ENCODE data around the gene NGRN. TPM values are rescaled to one million over a fixed set of nuclear protein-coding genes. Genes with fewer than 3 reads are reported as not detected.

Gene NGRN
- total and polyA plus RNA-seq, 7 experiments from 2014 or later: 29.7 to 51.5 (median 48.4) TPM

DNA sequence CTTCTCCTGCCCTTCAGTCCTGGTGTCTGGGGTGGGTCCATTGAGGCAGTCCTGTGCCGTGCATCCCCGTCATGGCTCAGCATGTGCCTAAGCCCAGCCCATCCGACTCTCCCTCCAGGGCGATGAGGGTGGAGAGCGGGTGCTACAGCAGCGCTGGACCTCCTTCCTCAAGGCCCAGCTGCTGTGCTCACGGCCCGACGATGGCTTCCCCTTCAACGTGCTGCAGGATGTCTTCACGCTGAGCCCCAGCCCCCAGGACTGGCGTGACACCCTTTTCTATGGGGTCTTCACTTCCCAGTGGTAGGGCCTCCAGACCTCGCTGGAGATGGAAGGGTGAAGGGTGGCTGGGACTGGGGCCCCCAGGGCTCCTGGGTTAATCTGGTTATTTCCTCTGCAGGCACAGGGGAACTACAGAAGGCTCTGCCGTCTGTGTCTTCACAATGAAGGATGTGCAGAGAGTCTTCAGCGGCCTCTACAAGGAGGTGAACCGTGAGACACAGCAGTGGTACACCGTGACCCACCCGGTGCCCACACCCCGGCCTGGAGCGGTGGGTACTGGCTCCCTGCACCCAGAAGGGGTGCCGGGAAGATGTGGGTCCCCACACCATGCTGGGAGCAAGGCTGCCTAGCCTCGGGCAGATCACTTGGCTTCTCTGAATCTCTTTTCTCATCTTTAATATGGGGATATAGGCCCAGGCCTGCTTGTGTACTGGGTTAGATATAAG lies 41.9 kb upstream of the NGRN start:
- Mint-ChIP-seq H3K4me1 (peaks cover 6 to 10% (median 8%) of the 10 kb centered on the region in 7 donors), H3K36me3 (peaks cover 0 to 13% (median 5%) of the 10 kb centered on the region in 5 donors), H3K4me3 (no peak overlapping the region), H3K9me3 (peaks cover 0 to 1% (median 0%) of the 10 kb centered on the region in 11 donors), H3K27me3 (no peaks in the 10 kb centered on the region), H3K27ac (peak overlapping the region in 1 of 9 donors; percentile 12)
- Histone ChIP-seq H3K36me3 (ENCODE audit: control insufficient read depth in 2 of 3, insufficient read depth in 3 of 3, low read length in 3 of 3) (peaks cover 2 to 50% (median 13%) of the 10 kb centered on the region in 3 experiments), H3K4me3 (ENCODE audit: low read length) (no peak overlapping the region), H3K27me3 (ENCODE audit: control insufficient read depth in 2 of 2, insufficient read depth in 2 of 2, low read length in 2 of 2) (no peaks in the 10 kb centered on the region), H3K4me1 (ENCODE audit: control insufficient read depth in 2 of 2, insufficient read depth in 2 of 2, low read length in 2 of 2) (no peaks in the 10 kb centered on the region), H3K9me3 (ENCODE audit: control insufficient read depth in 2 of 3, low read length in 3 of 3) (no peaks in the 10 kb centered on the region), H3K27ac (ENCODE audit: low read depth, low read length) (no peak overlapping the region)
- intact Hi-C loops (cut with micrococcal nuclease): no loop called here
- DNase-seq (no peak), ATAC-seq (no peak)
- POLR2A ChIA-PET: interaction anchor here (1.1 to 1.8 kb wide), 3 partner anchors 7 to 43 kb away, joined by 3 to 9 read pairs (median 4); partner anchors contain the start of gene SEMA4B
- CTCF ChIA-PET: no interaction called here

DNA sequence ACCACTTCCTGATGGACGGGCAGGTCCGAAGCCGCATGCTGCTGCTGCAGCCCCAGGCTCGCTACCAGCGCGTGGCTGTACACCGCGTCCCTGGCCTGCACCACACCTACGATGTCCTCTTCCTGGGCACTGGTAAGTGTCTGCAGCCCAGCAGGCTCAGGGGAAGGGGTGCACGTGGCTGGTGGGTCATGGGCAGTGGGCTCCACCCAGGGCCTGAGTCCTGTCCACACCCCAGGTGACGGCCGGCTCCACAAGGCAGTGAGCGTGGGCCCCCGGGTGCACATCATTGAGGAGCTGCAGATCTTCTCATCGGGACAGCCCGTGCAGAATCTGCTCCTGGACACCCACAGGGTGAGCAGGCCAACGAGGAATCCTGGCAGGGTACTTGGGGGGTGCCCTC lies 40.4 kb upstream of the NGRN start:
- intact Hi-C loops (cut with micrococcal nuclease): no loop called here
- ChIA-PET POLR2A (interaction anchor here (0.5 to 1.8 kb wide), 3 partner anchors 9 to 24 kb away, joined by 3 to 4 read pairs (median 3); partner anchors contain the start of genes CIB1, GDPGP1 and SEMA4B), CTCF (no interaction called here)
- DNase-seq: no peak
- Histone ChIP-seq H3K27ac (ENCODE audit: low read depth, low read length) (no peak overlapping the region), H3K9me3 (ENCODE audit: control insufficient read depth in 2 of 3, low read length in 3 of 3) (no peaks in the 10 kb centered on the region), H3K27me3 (ENCODE audit: control insufficient read depth in 2 of 2, insufficient read depth in 2 of 2, low read length in 2 of 2) (no peaks in the 10 kb centered on the region), H3K4me1 (ENCODE audit: control insufficient read depth in 2 of 2, insufficient read depth in 2 of 2, low read length in 2 of 2) (peaks cover 6% of the 10 kb centered on the region in 2 donors), H3K4me3 (ENCODE audit: low read length) (no peak overlapping the region), H3K36me3 (ENCODE audit: control insufficient read depth in 2 of 3, insufficient read depth in 3 of 3, low read length in 3 of 3) (peaks cover 13 to 65% (median 15%) of the 10 kb centered on the region in 3 experiments)
- Mint-ChIP-seq H3K36me3 (peaks cover 0 to 26% (median 12%) of the 10 kb centered on the region in 5 donors), H3K4me1 (peaks cover 3 to 16% (median 12%) of the 10 kb centered on the region in 7 donors), H3K4me3 (no peak overlapping the region), H3K27ac (peak overlapping the region in 1 of 9 donors; percentile 14), H3K27me3 (no peaks in the 10 kb centered on the region), H3K9me3 (peaks cover 0 to 1% (median 0%) of the 10 kb centered on the region in 11 donors)
- no peak for ATAC-seq

DNA sequence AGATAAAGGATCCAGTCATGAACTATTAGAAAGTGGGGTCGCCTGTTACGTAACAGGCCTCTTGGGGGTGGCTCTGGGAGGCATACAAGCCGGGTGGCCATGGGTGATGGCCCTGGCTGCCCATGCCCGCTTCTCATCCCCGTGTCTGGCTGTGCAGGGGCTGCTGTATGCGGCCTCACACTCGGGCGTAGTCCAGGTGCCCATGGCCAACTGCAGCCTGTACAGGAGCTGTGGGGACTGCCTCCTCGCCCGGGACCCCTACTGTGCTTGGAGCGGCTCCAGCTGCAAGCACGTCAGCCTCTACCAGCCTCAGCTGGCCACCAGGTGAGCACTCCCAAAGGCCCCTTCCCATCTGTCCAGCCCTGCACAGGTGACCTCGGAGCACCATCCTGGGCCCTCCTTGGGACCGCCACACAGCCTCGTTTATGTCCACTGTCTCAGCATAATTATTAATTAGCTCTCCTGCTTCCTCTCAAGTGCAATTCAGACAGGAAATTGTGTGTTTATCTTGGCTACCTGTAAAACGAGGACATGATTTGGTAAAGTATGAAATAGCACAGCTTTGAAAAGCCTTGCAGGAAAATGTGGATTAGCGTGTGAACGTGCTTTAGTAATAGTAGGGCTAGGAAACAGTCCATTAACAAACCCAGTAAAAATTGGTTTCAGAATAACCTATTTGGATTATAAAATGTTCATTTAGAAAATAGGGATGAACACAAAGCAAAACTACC lies 39.8 kb upstream of the NGRN start:
- no peaks in the 10 kb centered on the region for H3K27me3 ChIP-seq (ENCODE audit: control insufficient read depth in 2 of 2, insufficient read depth in 2 of 2, low read length in 2 of 2)
- peaks cover 12 to 13% of the 10 kb centered on the region in 2 donors for H3K4me1 ChIP-seq (ENCODE audit: control insufficient read depth in 2 of 2, insufficient read depth in 2 of 2, low read length in 2 of 2)
- peak overlapping the region in 4 of 9 donors; percentile 14 to 45 (median 23) for H3K27ac Mint-ChIP-seq
- ATAC-seq: no peak
- no peak overlapping the region for H3K4me3 Mint-ChIP-seq
- DNase-seq: no peak
- ChIA-PET CTCF (no interaction called here), POLR2A (interaction anchor here (0.5 to 1.8 kb wide), 4 partner anchors 9 to 47 kb away, joined by 3 to 4 read pairs (median 4); partner anchors contain the start of genes CIB1, GDPGP1 and SEMA4B)
- H3K4me3 ChIP-seq (ENCODE audit: low read length): no peak overlapping the region
- H3K27ac ChIP-seq (ENCODE audit: low read depth, low read length): no peak overlapping the region
- peaks cover 0 to 1% (median 0%) of the 10 kb centered on the region in 11 donors for H3K9me3 Mint-ChIP-seq
- H3K27me3 Mint-ChIP-seq: no peaks in the 10 kb centered on the region
- H3K36me3 ChIP-seq (ENCODE audit: control insufficient read depth in 2 of 3, insufficient read depth in 3 of 3, low read length in 3 of 3): peaks cover 13 to 65% (median 22%) of the 10 kb centered on the region in 3 experiments
- peaks cover 9 to 22% (median 18%) of the 10 kb centered on the region in 7 donors for H3K4me1 Mint-ChIP-seq
- intact Hi-C loops (cut with micrococcal nuclease): no loop called here
- peaks cover 0 to 27% (median 12%) of the 10 kb centered on the region in 5 donors for H3K36me3 Mint-ChIP-seq
- no peaks in the 10 kb centered on the region for H3K9me3 ChIP-seq (ENCODE audit: control insufficient read depth in 2 of 3, low read length in 3 of 3)

DNA sequence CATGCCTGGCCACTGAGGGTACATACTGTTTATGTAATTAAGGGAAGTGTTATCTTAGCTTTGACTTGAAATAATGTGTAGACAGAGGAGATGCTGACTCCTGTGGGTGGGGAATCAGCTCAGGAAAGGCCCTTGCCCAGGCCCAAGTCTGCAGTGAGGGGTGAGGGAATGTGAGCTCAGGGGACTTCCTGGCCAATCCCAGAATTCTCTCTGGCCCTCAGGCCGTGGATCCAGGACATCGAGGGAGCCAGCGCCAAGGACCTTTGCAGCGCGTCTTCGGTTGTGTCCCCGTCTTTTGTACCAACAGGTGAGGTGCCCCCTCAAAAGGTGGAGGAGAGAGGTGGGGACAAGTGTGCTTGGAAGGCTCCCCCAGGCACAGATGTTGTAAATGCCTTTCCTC lies 38.1 kb upstream of the NGRN start:
- no peak overlapping the region for H3K4me3 Mint-ChIP-seq

DNA sequence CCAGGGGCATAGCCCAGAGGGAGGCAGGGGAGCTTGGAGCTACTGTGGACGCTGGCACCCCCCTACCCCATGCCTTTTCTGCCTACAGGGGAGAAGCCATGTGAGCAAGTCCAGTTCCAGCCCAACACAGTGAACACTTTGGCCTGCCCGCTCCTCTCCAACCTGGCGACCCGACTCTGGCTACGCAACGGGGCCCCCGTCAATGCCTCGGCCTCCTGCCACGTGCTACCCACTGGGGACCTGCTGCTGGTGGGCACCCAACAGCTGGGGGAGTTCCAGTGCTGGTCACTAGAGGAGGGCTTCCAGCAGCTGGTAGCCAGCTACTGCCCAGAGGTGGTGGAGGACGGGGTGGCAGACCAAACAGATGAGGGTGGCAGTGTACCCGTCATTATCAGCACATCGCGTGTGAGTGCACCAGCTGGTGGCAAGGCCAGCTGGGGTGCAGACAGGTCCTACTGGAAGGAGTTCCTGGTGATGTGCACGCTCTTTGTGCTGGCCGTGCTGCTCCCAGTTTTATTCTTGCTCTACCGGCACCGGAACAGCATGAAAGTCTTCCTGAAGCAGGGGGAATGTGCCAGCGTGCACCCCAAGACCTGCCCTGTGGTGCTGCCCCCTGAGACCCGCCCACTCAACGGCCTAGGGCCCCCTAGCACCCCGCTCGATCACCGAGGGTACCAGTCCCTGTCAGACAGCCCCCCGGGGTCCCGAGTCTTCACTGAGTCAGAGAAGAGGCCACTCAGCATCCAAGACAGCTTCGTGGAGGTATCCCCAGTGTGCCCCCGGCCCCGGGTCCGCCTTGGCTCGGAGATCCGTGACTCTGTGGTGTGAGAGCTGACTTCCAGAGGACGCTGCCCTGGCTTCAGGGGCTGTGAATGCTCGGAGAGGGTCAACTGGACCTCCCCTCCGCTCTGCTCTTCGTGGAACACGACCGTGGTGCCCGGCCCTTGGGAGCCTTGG lies 37.4 kb upstream of the NGRN start:
- no peak overlapping the region for H3K4me3 ChIP-seq (ENCODE audit: low read length)
- H3K9me3 ChIP-seq (ENCODE audit: control insufficient read depth in 2 of 3, low read length in 3 of 3): no peaks in the 10 kb centered on the region
- H3K4me1 ChIP-seq (ENCODE audit: control insufficient read depth in 2 of 2, insufficient read depth in 2 of 2, low read length in 2 of 2): peaks cover 32 to 34% of the 10 kb centered on the region in 2 donors
- ChIA-PET CTCF (interaction anchor here (1.3 kb wide), 1 partner anchor 85 kb away, joined by 3 read pairs; no protein-coding TSS in a partner anchor), POLR2A (interaction anchor here (0.6 to 7.8 kb wide), 3 partner anchors 25 to 193 kb away, joined by 3 to 95 read pairs (median 4); partner anchors contain the start of gene SEMA4B)
- Mint-ChIP-seq H3K27ac (peak overlapping the region in 8 of 9 donors; percentile 65 to 100 (median 98)), H3K36me3 (peaks cover 0 to 28% (median 16%) of the 10 kb centered on the region in 5 donors), H3K27me3 (no peaks in the 10 kb centered on the region), H3K4me3 (peak overlapping the region in 1 of 10 donors; percentile 53), H3K4me1 (peaks cover 29 to 46% (median 41%) of the 10 kb centered on the region in 7 donors), H3K9me3 (peaks cover 0 to 1% (median 0%) of the 10 kb centered on the region in 11 donors)
- intact Hi-C loops (cut with micrococcal nuclease): no loop called here
- no peaks in the 10 kb centered on the region for H3K27me3 ChIP-seq (ENCODE audit: control insufficient read depth in 2 of 2, insufficient read depth in 2 of 2, low read length in 2 of 2)
- ATAC-seq (no peak), DNase-seq (no peak)
- peaks cover 13 to 58% (median 23%) of the 10 kb centered on the region in 3 experiments for H3K36me3 ChIP-seq (ENCODE audit: control insufficient read depth in 2 of 3, insufficient read depth in 3 of 3, low read length in 3 of 3)
- peak overlapping the region; percentile 18 for H3K27ac ChIP-seq (ENCODE audit: low read depth, low read length)

More for the DNA sequence above, 38.1 kb upstream of the NGRN start:
- DNase-seq (no peak), ATAC-seq (no peak)
- ChIA-PET CTCF (interaction anchor here (1.3 kb wide), 1 partner anchor 84 kb away, joined by 3 read pairs; no protein-coding TSS in a partner anchor), POLR2A (interaction anchor here (0.9 to 7.8 kb wide), 2 partner anchors 24 to 51 kb away, joined by 4 to 95 read pairs; partner anchors contain the start of gene SEMA4B)
- peak overlapping the region in 8 of 9 donors; percentile 6 to 68 (median 61) for H3K27ac Mint-ChIP-seq
- Histone ChIP-seq H3K27me3 (ENCODE audit: control insufficient read depth in 2 of 2, insufficient read depth in 2 of 2, low read length in 2 of 2) (no peaks in the 10 kb centered on the region), H3K9me3 (ENCODE audit: control insufficient read depth in 2 of 3, low read length in 3 of 3) (no peaks in the 10 kb centered on the region), H3K4me3 (ENCODE audit: low read length) (no peak overlapping the region), H3K36me3 (ENCODE audit: control insufficient read depth in 2 of 3, insufficient read depth in 3 of 3, low read length in 3 of 3) (peaks cover 13 to 59% (median 23%) of the 10 kb centered on the region in 3 experiments), H3K4me1 (ENCODE audit: control insufficient read depth in 2 of 2, insufficient read depth in 2 of 2, low read length in 2 of 2) (peaks cover 27% of the 10 kb centered on the region in 2 donors), H3K27ac (ENCODE audit: low read depth, low read length) (peak overlapping the region; percentile 18)
- H3K27me3 Mint-ChIP-seq: no peaks in the 10 kb centered on the region
- intact Hi-C loops (cut with micrococcal nuclease): no loop called here
- peaks cover 24 to 39% (median 34%) of the 10 kb centered on the region in 7 donors for H3K4me1 Mint-ChIP-seq
- peaks cover 0 to 27% (median 16%) of the 10 kb centered on the region in 5 donors for H3K36me3 Mint-ChIP-seq
- H3K9me3 Mint-ChIP-seq: peaks cover 0 to 1% (median 0%) of the 10 kb centered on the region in 11 donors

Data from naive thymus-derived CD4-positive, alpha-beta T cell (primary cell).